Measurements from ENCODE around the gene NDE1. TPM values are rescaled to one million over a fixed set of nuclear protein-coding genes. Genes with fewer than 3 reads are reported as not detected.

Gene NDE1
- total and polyA plus RNA-seq, 9 of the 15 experiments (the other 6 are each of a cell fraction or from before 2014, with no cell fraction given), result 3.1 to 59.9 (median 30.0) TPM

- TF ChIP-seq TFAM (CRISPR knock-in tag; conservative IDR thresholded peaks at IDR 0.05), result no peak
- TF ChIP-seq STAT5A (IDR thresholded peaks at IDR 0.05; ENCODE audit: borderline replicate concordance, low read length), result no peak; the same call in 1 of the 2 replicates
- TF ChIP-seq POLR2AphosphoS5 (IDR thresholded peaks at IDR 0.05; ENCODE audit: control insufficient read depth, insufficient read depth, low read depth, low read length), result peak; percentile 81; the same call in 1 of the 2 replicates
- TF ChIP-seq TAF15 (IDR thresholded peaks at IDR 0.05; ENCODE audit: low read depth, low read length), result no peak
- no peak for TF ChIP-seq BCL6 (CRISPR knock-in tag; IDR thresholded peaks at IDR 0.05)
- TF ChIP-seq RBM25 (IDR thresholded peaks at IDR 0.05; ENCODE audit: low read depth, low read length, severe bottlenecking), result no peak
- no peak for TF ChIP-seq NR2F6 (CRISPR knock-in tag; IDR thresholded peaks at IDR 0.05)
- 0 out of 2 replicates have a peak, but pooled peaks have one; percentile 71 for TF ChIP-seq ZNF175 (CRISPR knock-in tag; IDR thresholded peaks at IDR 0.05; ENCODE audit: low read depth)
- TF ChIP-seq POLR2A (conservative IDR thresholded peaks at IDR 0.05), result 0 out of 2 replicates have a peak, but pooled peaks have one; percentile 70
- peak; percentile 2; the same call in 1 of the 2 replicates for TF ChIP-seq MAX (CRISPR knock-in tag; IDR thresholded peaks at IDR 0.05)
- no peak; the same call in 1 of the 2 replicates for TF ChIP-seq NFRKB (IDR thresholded peaks at IDR 0.05; ENCODE audit: low read depth)
- TF ChIP-seq SMARCA4 (IDR thresholded peaks at IDR 0.05), result no peak
- no peak for TF ChIP-seq FOXA1 (IDR thresholded peaks at IDR 0.05; ENCODE audit: borderline replicate concordance)
- 0 out of 2 replicates have a peak, but pooled peaks have one; percentile 20 for TF ChIP-seq KLF6 (CRISPR knock-in tag; IDR thresholded peaks at IDR 0.05; ENCODE audit: borderline replicate concordance)
- TF ChIP-seq EP300 (IDR thresholded peaks at IDR 0.05; ENCODE audit: low read length), result 0 out of 2 replicates have a peak, but pooled peaks have one; percentile 48
- TF ChIP-seq GATAD2B (IDR thresholded peaks at IDR 0.05; ENCODE audit: borderline replicate concordance), result 0 out of 2 replicates have a peak, but pooled peaks have one; percentile 22
- no peak for TF ChIP-seq ZNF444 (CRISPR knock-in tag; IDR thresholded peaks at IDR 0.05)
- TF ChIP-seq, protein P1, sequence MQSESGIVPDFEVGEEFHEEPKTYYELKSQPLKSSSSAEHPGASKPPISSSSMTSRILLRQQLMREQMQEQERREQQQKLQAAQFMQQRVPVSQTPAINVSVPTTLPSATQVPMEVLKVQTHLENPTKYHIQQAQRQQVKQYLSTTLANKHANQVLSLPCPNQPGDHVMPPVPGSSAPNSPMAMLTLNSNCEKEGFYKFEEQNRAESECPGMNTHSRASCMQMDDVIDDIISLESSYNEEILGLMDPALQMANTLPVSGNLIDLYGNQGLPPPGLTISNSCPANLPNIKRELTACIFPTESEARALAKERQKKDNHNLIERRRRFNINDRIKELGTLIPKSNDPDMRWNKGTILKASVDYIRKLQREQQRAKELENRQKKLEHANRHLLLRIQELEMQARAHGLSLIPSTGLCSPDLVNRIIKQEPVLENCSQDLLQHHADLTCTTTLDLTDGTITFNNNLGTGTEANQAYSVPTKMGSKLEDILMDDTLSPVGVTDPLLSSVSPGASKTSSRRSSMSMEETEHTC (IDR thresholded peaks at IDR 0.05), result no peak
- TF ChIP-seq, protein P2, sequence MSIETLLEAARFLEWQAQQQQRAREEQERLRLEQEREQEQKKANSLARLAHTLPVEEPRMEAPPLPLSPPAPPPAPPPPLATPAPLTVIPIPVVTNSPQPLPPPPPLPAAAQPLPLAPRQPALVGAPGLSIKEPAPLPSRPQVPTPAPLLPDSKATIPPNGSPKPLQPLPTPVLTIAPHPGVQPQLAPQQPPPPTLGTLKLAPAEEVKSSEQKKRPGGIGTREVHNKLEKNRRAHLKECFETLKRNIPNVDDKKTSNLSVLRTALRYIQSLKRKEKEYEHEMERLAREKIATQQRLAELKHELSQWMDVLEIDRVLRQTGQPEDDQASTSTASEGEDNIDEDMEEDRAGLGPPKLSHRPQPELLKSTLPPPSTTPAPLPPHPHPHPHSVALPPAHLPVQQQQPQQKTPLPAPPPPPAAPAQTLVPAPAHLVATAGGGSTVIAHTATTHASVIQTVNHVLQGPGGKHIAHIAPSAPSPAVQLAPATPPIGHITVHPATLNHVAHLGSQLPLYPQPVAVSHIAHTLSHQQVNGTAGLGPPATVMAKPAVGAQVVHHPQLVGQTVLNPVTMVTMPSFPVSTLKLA (conservative IDR thresholded peaks at IDR 0.05), result peak; percentile 7 to 78
- peak; percentile 99 for TF ChIP-seq PRDM10 (IDR thresholded peaks at IDR 0.05; ENCODE audit: partially characterized antibody)
- TF ChIP-seq TCFL5 (CRISPR knock-in tag; conservative IDR thresholded peaks at IDR 0.05), result no peak
- TF ChIP-seq, protein P3, sequence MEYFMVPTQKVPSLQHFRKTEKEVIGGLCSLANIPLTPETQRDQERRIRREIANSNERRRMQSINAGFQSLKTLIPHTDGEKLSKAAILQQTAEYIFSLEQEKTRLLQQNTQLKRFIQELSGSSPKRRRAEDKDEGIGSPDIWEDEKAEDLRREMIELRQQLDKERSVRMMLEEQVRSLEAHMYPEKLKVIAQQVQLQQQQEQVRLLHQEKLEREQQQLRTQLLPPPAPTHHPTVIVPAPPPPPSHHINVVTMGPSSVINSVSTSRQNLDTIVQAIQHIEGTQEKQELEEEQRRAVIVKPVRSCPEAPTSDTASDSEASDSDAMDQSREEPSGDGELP (CRISPR knock-in tag; IDR thresholded peaks at IDR 0.05; ENCODE audit: borderline replicate concordance), result peak; percentile 99
Observed at GRCh38 chr16:15642557-15643047, 7.4 kb upstream of the NDE1 start (continued).
